Measurements from ENCODE around the gene NSL1.

GRCh38 chr1:212785871-212786270 is 5.7 kb downstream of the NSL1 start:
- TF ChIP-seq CTCF (IDR thresholded peaks at IDR 0.05) (no peak), POLR2A (IDR thresholded peaks at IDR 0.05) (no peak)

Measured in suprapubic skin (tissue), 3 donors.